ENCODE results near the gene LHFPL2.

Gene LHFPL2

GRCh38 chr5:78533356-78533755, 115.2 kb downstream of the LHFPL2 start:
- no peak overlapping the region for H3K4me3 ChIP-seq (ENCODE audit: low read depth in 1 of 2, low read length in 2 of 2)
- no peaks in the 10 kb centered on the region for H3K36me3 ChIP-seq (ENCODE audit: control insufficient read depth in 1 of 2, insufficient read depth in 2 of 2, low read length in 2 of 2)
- no peaks in the 10 kb centered on the region for H3K9me3 ChIP-seq (ENCODE audit: control insufficient read depth in 1 of 2, low read length in 2 of 2)
- H3K9ac ChIP-seq (ENCODE audit: low read depth in 1 of 2, low read length in 2 of 2) = no peak overlapping the region
- no peaks in the 10 kb centered on the region for H3K4me1 ChIP-seq (ENCODE audit: control insufficient read depth in 1 of 2, insufficient read depth in 2 of 2, low read length in 2 of 2)
- H3K27me3 ChIP-seq (ENCODE audit: control insufficient read depth in 1 of 2, insufficient read depth in 2 of 2, low read length in 2 of 2) = no peaks in the 10 kb centered on the region
- H3K27ac ChIP-seq (ENCODE audit: low read depth, low read length) = no peak overlapping the region

- no peaks in the 10 kb centered on the region for H3K27me3 ChIP-seq (ENCODE audit: control insufficient read depth in 1 of 2, insufficient read depth in 2 of 2, low read length in 2 of 2)
- no peaks in the 10 kb centered on the region for H3K9me3 ChIP-seq (ENCODE audit: control insufficient read depth in 1 of 2, low read length in 2 of 2)
- no peaks in the 10 kb centered on the region for H3K36me3 ChIP-seq (ENCODE audit: control insufficient read depth in 1 of 2, insufficient read depth in 2 of 2, low read length in 2 of 2)
- H3K27ac ChIP-seq (ENCODE audit: low read depth, low read length) = no peak overlapping the region
- H3K9ac ChIP-seq (ENCODE audit: low read depth in 1 of 2, low read length in 2 of 2) = no peak overlapping the region
- no peak overlapping the region for H3K4me3 ChIP-seq (ENCODE audit: low read depth in 1 of 2, low read length in 2 of 2)
- H3K4me1 ChIP-seq (ENCODE audit: control insufficient read depth in 1 of 2, insufficient read depth in 2 of 2, low read length in 2 of 2) = peaks cover 0 to 6% of the 10 kb centered on the region in 2 donors
These were observed 118.1 kb downstream of the LHFPL2 start for GRCh38 chr5:78530342-78531096.

- Histone ChIP-seq H3K4me3 (ENCODE audit: low read depth in 1 of 2, low read length in 2 of 2) (no peak overlapping the region), H3K27ac (ENCODE audit: low read depth, low read length) (peak overlapping the region; percentile 34), H3K4me1 (ENCODE audit: control insufficient read depth in 1 of 2, insufficient read depth in 2 of 2, low read length in 2 of 2) (peaks cover 4 to 15% of the 10 kb centered on the region in 2 donors), H3K36me3 (ENCODE audit: control insufficient read depth in 1 of 2, insufficient read depth in 2 of 2, low read length in 2 of 2) (no peaks in the 10 kb centered on the region), H3K9ac (ENCODE audit: low read depth in 1 of 2, low read length in 2 of 2) (no peak overlapping the region), H3K9me3 (ENCODE audit: control insufficient read depth in 1 of 2, low read length in 2 of 2) (no peaks in the 10 kb centered on the region), H3K27me3 (ENCODE audit: control insufficient read depth in 1 of 2, insufficient read depth in 2 of 2, low read length in 2 of 2) (no peaks in the 10 kb centered on the region)
These were observed 120.6 kb downstream of the LHFPL2 start for GRCh38 chr5:78527925-78528324.

- Histone ChIP-seq H3K9ac (ENCODE audit: low read depth in 1 of 2, low read length in 2 of 2) (no peak overlapping the region), H3K9me3 (ENCODE audit: control insufficient read depth in 1 of 2, low read length in 2 of 2) (no peaks in the 10 kb centered on the region), H3K27ac (ENCODE audit: low read depth, low read length) (peak overlapping the region; percentile 34), H3K4me3 (ENCODE audit: low read depth in 1 of 2, low read length in 2 of 2) (no peak overlapping the region), H3K4me1 (ENCODE audit: control insufficient read depth in 1 of 2, insufficient read depth in 2 of 2, low read length in 2 of 2) (peaks cover 9 to 22% of the 10 kb centered on the region in 2 donors), H3K27me3 (ENCODE audit: control insufficient read depth in 1 of 2, insufficient read depth in 2 of 2, low read length in 2 of 2) (no peaks in the 10 kb centered on the region), H3K36me3 (ENCODE audit: control insufficient read depth in 1 of 2, insufficient read depth in 2 of 2, low read length in 2 of 2) (no peaks in the 10 kb centered on the region)
These were observed 121.3 kb downstream of the LHFPL2 start for GRCh38 chr5:78527054-78527859.

- Histone ChIP-seq H3K36me3 (ENCODE audit: control insufficient read depth in 1 of 2, insufficient read depth in 2 of 2, low read length in 2 of 2) (no peaks in the 10 kb centered on the region), H3K27ac (ENCODE audit: low read depth, low read length) (no peak overlapping the region), H3K9me3 (ENCODE audit: control insufficient read depth in 1 of 2, low read length in 2 of 2) (no peaks in the 10 kb centered on the region), H3K4me1 (ENCODE audit: control insufficient read depth in 1 of 2, insufficient read depth in 2 of 2, low read length in 2 of 2) (peaks cover 19 to 32% of the 10 kb centered on the region in 2 donors), H3K4me3 (ENCODE audit: low read depth in 1 of 2, low read length in 2 of 2) (no peak overlapping the region), H3K9ac (ENCODE audit: low read depth in 1 of 2, low read length in 2 of 2) (no peak overlapping the region), H3K27me3 (ENCODE audit: control insufficient read depth in 1 of 2, insufficient read depth in 2 of 2, low read length in 2 of 2) (no peaks in the 10 kb centered on the region)
These were observed 122.5 kb downstream of the LHFPL2 start for GRCh38 chr5:78526049-78526525.

- Histone ChIP-seq H3K4me1 (ENCODE audit: control insufficient read depth in 1 of 2, insufficient read depth in 2 of 2, low read length in 2 of 2) (peaks cover 43 to 49% of the 10 kb centered on the region in 2 donors), H3K9ac (ENCODE audit: low read depth in 1 of 2, low read length in 2 of 2) (peak overlapping the region in 1 of 2 donors; percentile 35), H3K4me3 (ENCODE audit: low read depth in 1 of 2, low read length in 2 of 2) (no peak overlapping the region), H3K9me3 (ENCODE audit: control insufficient read depth in 1 of 2, low read length in 2 of 2) (no peaks in the 10 kb centered on the region), H3K27me3 (ENCODE audit: control insufficient read depth in 1 of 2, insufficient read depth in 2 of 2, low read length in 2 of 2) (no peaks in the 10 kb centered on the region), H3K36me3 (ENCODE audit: control insufficient read depth in 1 of 2, insufficient read depth in 2 of 2, low read length in 2 of 2) (no peaks in the 10 kb centered on the region), H3K27ac (ENCODE audit: low read depth, low read length) (no peak overlapping the region)
These were observed 125.0 kb downstream of the LHFPL2 start for GRCh38 chr5:78523314-78524193.

GRCh38 chr5:78522476-78523260, 125.9 kb downstream of the LHFPL2 start:
- H3K27ac ChIP-seq (ENCODE audit: low read depth, low read length) = no peak overlapping the region
- H3K4me1 ChIP-seq (ENCODE audit: control insufficient read depth in 1 of 2, insufficient read depth in 2 of 2, low read length in 2 of 2) = peaks cover 52 to 53% of the 10 kb centered on the region in 2 donors

GRCh38 chr5:78521455-78521854, 127.1 kb downstream of the LHFPL2 start:
- H3K9ac ChIP-seq (ENCODE audit: low read depth in 1 of 2, low read length in 2 of 2) = no peak overlapping the region

More at GRCh38 chr5:78522476-78523260, 125.9 kb downstream of the LHFPL2 start:
- H3K36me3 ChIP-seq (ENCODE audit: control insufficient read depth in 1 of 2, insufficient read depth in 2 of 2, low read length in 2 of 2) = no peaks in the 10 kb centered on the region
- no peaks in the 10 kb centered on the region for H3K9me3 ChIP-seq (ENCODE audit: control insufficient read depth in 1 of 2, low read length in 2 of 2)
- H3K9ac ChIP-seq (ENCODE audit: low read depth in 1 of 2, low read length in 2 of 2) = no peak overlapping the region
- H3K4me3 ChIP-seq (ENCODE audit: low read depth in 1 of 2, low read length in 2 of 2) = no peak overlapping the region
- no peaks in the 10 kb centered on the region for H3K27me3 ChIP-seq (ENCODE audit: control insufficient read depth in 1 of 2, insufficient read depth in 2 of 2, low read length in 2 of 2)

GRCh38 chr5:78519198-78519941, 129.2 kb downstream of the LHFPL2 start:
- no peaks in the 10 kb centered on the region for H3K36me3 ChIP-seq (ENCODE audit: control insufficient read depth in 1 of 2, insufficient read depth in 2 of 2, low read length in 2 of 2)
- no peaks in the 10 kb centered on the region for H3K27me3 ChIP-seq (ENCODE audit: control insufficient read depth in 1 of 2, insufficient read depth in 2 of 2, low read length in 2 of 2)
- peak overlapping the region; percentile 11 for H3K27ac ChIP-seq (ENCODE audit: low read depth, low read length)
- no peaks in the 10 kb centered on the region for H3K9me3 ChIP-seq (ENCODE audit: control insufficient read depth in 1 of 2, low read length in 2 of 2)
- H3K9ac ChIP-seq (ENCODE audit: low read depth in 1 of 2, low read length in 2 of 2) = peak overlapping the region in 1 of 2 donors; percentile 22
- peaks cover 53% of the 10 kb centered on the region in 2 donors for H3K4me1 ChIP-seq (ENCODE audit: control insufficient read depth in 1 of 2, insufficient read depth in 2 of 2, low read length in 2 of 2)
- H3K4me3 ChIP-seq (ENCODE audit: low read depth in 1 of 2, low read length in 2 of 2) = no peak overlapping the region

More at GRCh38 chr5:78521455-78521854, 127.1 kb downstream of the LHFPL2 start:
- no peak overlapping the region for H3K4me3 ChIP-seq (ENCODE audit: low read depth in 1 of 2, low read length in 2 of 2)
- no peak overlapping the region for H3K27ac ChIP-seq (ENCODE audit: low read depth, low read length)
- H3K4me1 ChIP-seq (ENCODE audit: control insufficient read depth in 1 of 2, insufficient read depth in 2 of 2, low read length in 2 of 2) = peaks cover 53% of the 10 kb centered on the region in 2 donors
- H3K36me3 ChIP-seq (ENCODE audit: control insufficient read depth in 1 of 2, insufficient read depth in 2 of 2, low read length in 2 of 2) = no peaks in the 10 kb centered on the region
- no peaks in the 10 kb centered on the region for H3K27me3 ChIP-seq (ENCODE audit: control insufficient read depth in 1 of 2, insufficient read depth in 2 of 2, low read length in 2 of 2)
- no peaks in the 10 kb centered on the region for H3K9me3 ChIP-seq (ENCODE audit: control insufficient read depth in 1 of 2, low read length in 2 of 2)
